ENCODE measurements around the gene MARCHF2.

Gene MARCHF2

DNA sequence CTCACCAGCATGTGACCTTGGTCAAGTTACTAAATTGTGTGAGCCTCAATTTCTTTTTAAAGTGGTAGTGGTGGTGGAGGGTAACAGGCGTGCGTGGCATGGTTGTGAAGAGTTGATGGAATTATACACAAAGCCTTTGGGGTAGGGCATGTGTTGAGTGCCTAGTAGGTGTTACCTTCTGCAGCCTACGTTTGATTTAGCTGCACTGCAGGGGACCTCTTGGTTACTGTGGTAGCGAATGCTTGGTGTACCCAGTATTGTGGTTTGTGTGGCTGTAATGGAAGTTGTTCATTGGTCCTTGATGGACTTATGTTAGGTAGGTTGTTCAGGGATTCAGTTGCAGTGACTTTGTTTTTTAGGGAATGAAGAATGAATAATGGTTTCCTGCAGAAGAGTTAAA lies 64.8 kb downstream of the MARCHF2 start:
- no peak for DNase-seq (ENCODE audit: low read depth)

DNA sequence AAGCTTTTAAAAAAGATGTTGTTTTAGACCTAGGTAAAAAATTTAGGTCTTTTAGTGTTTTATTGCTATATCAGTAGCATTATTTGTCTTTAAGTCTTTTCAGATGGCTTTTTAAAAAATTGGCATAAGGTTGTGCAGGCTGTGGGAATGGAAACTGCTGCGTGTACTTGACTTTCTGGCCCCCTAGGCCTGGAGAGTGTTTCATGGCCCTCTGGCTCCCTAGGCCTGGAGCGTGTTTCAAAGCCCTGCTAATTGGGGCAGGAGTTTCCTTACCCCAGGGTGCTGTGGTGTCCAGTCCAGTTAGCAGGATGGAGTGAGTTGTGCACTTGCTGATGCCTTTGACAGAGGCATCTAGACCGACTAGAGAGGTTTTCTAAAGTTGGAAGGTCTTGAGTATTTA lies 65.5 kb downstream of the MARCHF2 start:
- DNase-seq (ENCODE audit: low read depth): no peak

DNA sequence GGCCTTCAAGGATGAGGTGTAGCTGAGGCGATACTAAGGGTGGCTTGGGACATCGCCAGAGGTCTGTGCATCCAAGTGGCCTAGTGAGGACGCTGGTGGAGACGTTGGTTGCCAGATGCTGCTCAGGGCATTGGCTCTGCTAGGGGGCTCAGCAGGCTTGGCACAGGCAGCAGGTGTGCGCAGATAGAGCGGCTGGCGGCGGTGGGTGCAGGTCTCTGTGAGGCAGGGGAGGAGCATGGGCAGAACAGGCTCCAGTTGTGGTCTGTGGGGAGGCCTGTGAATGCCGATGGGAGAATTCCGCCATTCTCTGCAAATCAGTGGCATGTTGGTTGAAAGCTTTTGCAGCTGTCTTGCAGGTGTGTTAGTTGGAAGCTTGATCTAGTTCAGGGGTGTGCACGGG lies 68.1 kb downstream of the MARCHF2 start:
- no peak for DNase-seq (ENCODE audit: low read depth)

DNA sequence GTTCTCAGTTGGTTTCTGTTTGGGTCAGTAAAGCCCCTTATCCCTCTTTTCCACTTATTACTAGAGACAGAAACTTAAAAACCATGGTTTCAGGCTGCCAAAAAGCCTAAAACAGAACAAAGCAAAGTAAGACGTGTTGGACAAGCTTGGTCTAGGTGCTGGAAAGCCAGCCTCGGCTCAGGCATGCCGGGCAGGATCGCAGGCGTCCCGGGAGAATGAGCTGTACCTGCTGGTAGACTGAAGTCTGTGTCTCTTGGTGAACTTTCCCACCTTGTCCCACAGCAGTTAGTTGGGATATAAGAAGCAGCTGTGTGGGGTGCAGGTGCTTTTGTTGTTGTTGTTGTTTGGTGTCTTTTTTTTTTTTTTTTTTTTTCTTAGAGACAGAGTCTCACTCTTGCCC lies 68.5 kb downstream of the MARCHF2 start:
- no peak for DNase-seq (ENCODE audit: low read depth)

DNA sequence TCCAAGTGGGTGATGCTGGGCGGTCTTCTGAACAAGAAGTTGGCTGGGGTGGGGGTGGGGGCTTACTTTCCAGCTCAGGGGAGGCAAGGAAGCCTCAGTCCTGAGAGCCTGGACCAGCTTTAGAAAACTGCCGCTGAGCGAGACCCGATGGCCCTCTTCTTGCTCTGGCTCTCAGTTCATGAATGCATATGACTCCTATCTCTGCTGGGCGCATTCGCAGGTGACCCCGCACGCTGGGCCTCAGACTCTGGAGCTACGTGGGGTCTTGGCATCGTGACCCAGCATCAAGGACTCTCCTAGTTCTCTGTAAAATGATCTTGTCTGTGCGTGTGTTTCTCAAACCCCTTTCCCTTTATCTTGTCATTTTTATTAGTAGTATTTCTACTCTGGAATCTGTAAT lies 69.6 kb downstream of the MARCHF2 start:
- no peak for DNase-seq (ENCODE audit: low read depth)

DNA sequence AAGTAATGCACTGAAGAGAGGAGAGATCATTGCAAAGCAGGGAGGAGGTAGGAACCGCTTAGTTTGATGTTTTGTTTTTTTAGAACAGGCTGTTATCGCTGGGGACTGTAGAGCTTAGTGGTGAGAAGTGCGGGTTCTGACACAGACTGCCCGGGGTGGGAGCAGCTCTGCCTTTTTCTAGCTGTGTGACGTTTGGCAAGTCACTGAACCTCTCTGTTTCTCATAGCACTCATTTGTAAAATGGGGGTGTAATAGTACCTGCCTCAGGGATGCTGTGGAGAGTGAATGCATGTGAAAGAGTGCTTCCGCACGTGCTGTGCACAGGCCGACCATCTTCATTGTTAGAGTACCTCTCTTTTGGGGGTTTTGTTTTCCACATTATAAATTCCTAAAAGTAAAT lies 70.1 kb downstream of the MARCHF2 start:
- no peak for DNase-seq (ENCODE audit: low read depth)

DNA sequence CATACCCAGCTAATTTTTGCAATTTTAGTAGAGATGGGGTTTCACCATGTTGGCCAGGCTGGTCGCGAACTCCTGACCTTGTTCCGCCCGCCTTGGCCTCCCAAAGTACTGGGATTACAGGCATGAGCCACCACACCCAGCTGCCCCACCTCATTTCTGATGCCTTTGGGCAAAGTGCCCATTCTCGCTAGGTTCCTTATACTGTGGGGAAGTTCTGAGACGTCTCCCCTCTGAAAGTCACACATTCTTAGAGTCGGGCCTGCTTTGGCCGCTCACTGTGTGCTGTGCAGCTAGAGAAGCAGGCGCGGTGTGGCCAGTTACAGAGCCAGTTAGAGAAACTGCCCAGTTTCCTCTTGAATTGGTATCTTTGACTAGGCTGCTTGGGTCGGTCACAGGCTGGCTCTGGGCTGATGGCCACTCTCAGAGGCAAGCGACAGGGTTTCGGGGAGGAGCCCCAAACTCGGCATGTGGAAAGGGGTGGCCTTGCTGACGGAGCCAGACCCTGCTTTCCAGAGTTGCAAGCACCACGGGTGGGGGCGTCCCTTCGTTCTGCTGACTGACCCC lies 71.3 kb downstream of the MARCHF2 start:
- no peak for DNase-seq (ENCODE audit: low read depth)

DNA sequence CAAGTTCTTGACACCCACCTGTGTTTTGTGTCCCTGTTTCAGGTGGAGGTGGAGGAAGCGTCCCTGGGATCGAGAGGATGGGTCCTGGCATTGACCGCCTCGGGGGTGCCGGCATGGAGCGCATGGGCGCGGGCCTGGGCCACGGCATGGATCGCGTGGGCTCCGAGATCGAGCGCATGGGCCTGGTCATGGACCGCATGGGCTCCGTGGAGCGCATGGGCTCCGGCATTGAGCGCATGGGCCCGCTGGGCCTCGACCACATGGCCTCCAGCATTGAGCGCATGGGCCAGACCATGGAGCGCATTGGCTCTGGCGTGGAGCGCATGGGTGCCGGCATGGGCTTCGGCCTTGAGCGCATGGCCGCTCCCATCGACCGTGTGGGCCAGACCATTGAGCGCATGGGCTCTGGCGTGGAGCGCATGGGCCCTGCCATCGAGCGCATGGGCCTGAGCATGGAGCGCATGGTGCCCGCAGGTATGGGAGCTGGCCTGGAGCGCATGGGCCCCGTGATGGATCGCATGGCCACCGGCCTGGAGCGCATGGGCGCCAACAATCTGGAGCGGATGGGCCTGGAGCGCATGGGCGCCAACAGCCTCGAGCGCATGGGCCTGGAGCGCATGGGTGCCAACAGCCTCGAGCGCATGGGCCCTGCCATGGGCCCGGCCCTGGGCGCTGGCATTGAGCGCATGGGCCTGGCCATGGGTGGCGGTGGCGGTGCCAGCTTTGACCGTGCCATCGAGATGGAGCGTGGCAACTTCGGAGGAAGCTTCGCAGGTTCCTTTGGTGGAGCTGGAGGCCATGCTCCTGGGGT lies 72.7 kb downstream of the MARCHF2 start:
- no peak for DNase-seq (ENCODE audit: low read depth)

DNA sequence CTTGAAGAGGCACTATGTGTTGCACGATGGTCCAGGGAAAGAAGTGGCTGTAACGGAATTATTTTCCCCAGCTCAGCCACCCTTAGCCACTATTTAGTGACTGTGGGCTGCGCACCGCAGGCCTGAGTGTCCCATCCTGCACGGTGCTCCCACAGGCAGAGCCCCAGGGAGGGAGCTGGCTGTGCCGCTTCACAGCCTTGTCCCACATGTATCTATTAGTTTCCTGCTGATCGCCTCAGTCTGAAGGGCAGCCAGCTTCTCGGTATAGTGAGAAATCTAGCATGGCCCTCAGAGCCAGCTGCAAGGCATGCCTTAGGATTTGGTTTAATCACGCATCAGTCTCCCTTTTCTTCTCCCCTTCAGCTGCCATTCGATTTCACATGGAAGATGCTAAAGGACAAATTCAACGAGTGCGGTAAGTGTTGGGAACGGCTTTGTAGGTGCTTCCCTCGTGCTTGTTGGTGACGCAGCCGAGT lies 73.6 kb downstream of the MARCHF2 start:
- no peak for DNase-seq (ENCODE audit: low read depth)

DNA sequence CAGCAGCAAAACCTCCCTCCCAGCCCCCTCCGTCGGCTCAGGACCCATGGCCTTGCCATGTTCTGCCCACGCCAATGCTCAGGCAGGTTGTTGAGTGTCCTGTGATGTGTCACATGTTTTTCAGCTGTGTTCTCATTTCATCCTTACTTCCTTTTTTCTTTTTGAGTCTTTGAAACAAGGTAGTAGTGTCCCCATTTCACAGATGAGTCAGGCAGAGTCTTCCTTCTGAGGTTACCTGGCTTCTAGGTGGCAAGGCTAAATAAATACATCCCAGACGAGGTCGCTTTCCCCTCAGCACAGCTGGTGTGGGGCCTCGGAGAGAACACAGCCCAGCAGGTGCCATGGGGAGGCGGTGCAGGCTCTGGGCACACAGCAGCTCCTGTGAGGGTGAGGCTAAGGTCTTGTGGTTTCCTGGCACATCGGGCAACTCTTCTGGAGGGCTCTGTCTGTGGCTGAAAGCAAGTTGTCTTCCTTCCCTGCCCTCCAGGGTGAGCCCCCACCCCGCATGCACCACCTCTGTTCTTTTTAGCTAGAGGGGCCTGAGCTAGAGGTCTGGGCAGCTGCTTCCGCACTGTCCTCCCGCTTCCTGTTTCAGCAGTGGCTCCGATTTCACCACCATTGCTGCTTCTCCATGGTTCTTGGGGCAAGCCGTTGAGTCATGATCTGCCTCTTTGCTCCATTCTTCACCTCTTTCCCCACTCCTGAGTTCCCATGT lies 74.2 kb downstream of the MARCHF2 start:
- no peak for DNase-seq (ENCODE audit: low read depth)

DNA sequence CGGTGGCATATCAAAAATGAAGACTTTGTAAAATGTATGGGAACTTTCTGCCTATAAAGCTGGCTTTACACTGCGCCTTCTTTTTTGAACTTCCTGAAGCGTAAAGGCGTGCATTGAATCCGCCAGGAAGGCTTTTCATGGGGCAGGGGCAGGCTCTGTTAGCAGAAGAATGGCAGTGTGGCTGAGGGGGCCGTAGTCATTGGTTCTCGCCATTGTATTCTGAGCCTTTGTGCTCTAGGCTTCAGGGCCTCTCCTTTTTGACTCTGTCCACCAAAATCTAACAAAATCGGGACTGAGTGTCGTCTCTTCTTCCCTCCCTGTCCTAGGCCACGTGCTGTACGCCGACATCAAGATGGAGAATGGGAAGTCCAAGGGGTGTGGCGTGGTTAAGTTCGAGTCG lies 75.3 kb downstream of the MARCHF2 start:
- DNase-seq (ENCODE audit: low read depth): no peak

Measured in GM04503 (cell line).